8988T (cell line): ENCODE measurements around the gene REM1.

ENCODE experiments used
- DNase-seq: peaks from one replicate; pipeline ENCODE4 v3.0.0; 2011

Gene REM1

GRCh38 chr20:31527266-31527665 is 52.2 kb downstream of the REM1 start:
- DNase-seq, result no peak
